ENCODE measurements around the gene PPIL4.
"Not testable (repeated sequence)": the region's sequence is repeated elsewhere in the genome, so short reads cannot be mapped to it uniquely, and the experiment has no call there.

Gene PPIL4

GRCh38 chr6:149474108-149474935 is 71.5 kb downstream of the PPIL4 start:
- no peak for ATAC-seq (replicated peaks; ENCODE audit: extremely low read depth, poor library complexity, severe bottlenecking)
- no peaks in the 10 kb centered on the region for H3K27me3 Mint-ChIP-seq
- H3K4me1 Mint-ChIP-seq: peaks cover 38% of the 10 kb centered on the region
- H3K36me3 Mint-ChIP-seq (ENCODE audit: insufficient read depth): peaks cover 27% of the 10 kb centered on the region
- no peak overlapping the region for H3K27ac Mint-ChIP-seq (ENCODE audit: low read depth)
- no peak overlapping the region for H3K4me3 Mint-ChIP-seq
- no peak for DNase-seq (ENCODE audit: low spot score in 2 of 2)
- no peaks in the 10 kb centered on the region for H3K9me3 Mint-ChIP-seq

GRCh38 chr6:149473080-149474052 is 72.5 kb downstream of the PPIL4 start:
- Mint-ChIP-seq H3K36me3 (ENCODE audit: insufficient read depth) (peaks cover 26% of the 10 kb centered on the region), H3K27me3 (no peaks in the 10 kb centered on the region), H3K27ac (ENCODE audit: low read depth) (no peak overlapping the region), H3K4me1 (peaks cover 34% of the 10 kb centered on the region), H3K9me3 (no peaks in the 10 kb centered on the region), H3K4me3 (no peak overlapping the region)
- no peak for DNase-seq (ENCODE audit: low spot score in 2 of 2)
- peak; percentile 44 for ATAC-seq (replicated peaks; ENCODE audit: extremely low read depth, poor library complexity, severe bottlenecking)

GRCh38 chr6:149472241-149472640 is 73.6 kb downstream of the PPIL4 start:
- H3K4me3 Mint-ChIP-seq: no peak overlapping the region
- peaks cover 40% of the 10 kb centered on the region for H3K4me1 Mint-ChIP-seq
- no peaks in the 10 kb centered on the region for H3K27me3 Mint-ChIP-seq
- DNase-seq (ENCODE audit: low spot score in 2 of 2): no peak
- no peaks in the 10 kb centered on the region for H3K9me3 Mint-ChIP-seq
- peaks cover 27% of the 10 kb centered on the region for H3K36me3 Mint-ChIP-seq (ENCODE audit: insufficient read depth)
- ATAC-seq (replicated peaks; ENCODE audit: extremely low read depth, poor library complexity, severe bottlenecking): no peak
- no peak overlapping the region for H3K27ac Mint-ChIP-seq (ENCODE audit: low read depth)

DNA sequence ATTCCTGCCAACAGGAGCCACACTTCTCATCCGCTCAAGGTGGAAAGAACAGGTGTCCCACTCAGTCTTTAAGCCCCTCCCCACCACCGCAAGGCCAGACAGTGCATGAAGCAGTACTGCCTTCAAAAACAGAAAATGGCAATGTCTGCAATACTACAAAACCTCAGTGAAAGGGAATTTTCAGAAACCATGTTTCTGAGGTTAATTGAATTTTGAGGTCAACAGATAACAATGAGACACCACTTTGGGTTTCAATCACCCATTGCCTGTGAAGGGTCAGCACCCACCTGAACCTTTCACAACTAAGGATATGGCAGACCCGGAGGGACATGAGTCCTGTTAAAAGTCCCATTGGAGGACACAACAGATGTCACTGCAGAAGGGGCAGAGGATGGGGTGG is 74.0 kb downstream of the PPIL4 start:
- H3K4me1 Mint-ChIP-seq: peaks cover 36% of the 10 kb centered on the region

DNA sequence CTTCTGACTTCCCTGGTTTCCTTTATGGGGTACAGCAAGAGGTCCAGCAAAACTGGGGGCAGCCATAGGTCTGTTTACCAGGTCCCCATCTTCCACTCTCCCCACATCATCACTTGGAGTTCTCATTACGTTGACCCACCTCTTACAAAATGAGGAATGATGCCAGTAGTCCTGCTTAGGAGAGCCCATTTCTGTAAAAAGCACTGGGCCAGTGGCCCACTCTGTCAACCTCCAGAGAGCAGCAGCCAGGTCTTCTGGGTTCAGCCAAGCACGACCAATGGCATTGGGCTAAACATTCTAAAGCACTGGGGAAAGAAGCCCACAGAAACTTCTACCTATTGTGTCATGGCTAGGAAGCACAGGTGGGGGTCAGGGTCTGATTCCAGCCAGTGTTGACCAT is 74.9 kb downstream of the PPIL4 start:
- Mint-ChIP-seq H3K27ac (ENCODE audit: low read depth) (peak overlapping the region; percentile 13), H3K4me3 (no peak overlapping the region), H3K27me3 (no peaks in the 10 kb centered on the region), H3K9me3 (no peaks in the 10 kb centered on the region), H3K36me3 (ENCODE audit: insufficient read depth) (peaks cover 23% of the 10 kb centered on the region), H3K4me1 (peaks cover 35% of the 10 kb centered on the region)
- DNase-seq (ENCODE audit: low spot score in 2 of 2): no peak
- ATAC-seq (replicated peaks; ENCODE audit: extremely low read depth, poor library complexity, severe bottlenecking): no peak

More for the DNA sequence above, 74.0 kb downstream of the PPIL4 start:
- DNase-seq (ENCODE audit: low spot score in 2 of 2) (no peak), ATAC-seq (replicated peaks; ENCODE audit: extremely low read depth, poor library complexity, severe bottlenecking) (no peak)
- no peaks in the 10 kb centered on the region for H3K9me3 Mint-ChIP-seq
- no peaks in the 10 kb centered on the region for H3K27me3 Mint-ChIP-seq
- peak overlapping the region; percentile 13 for H3K27ac Mint-ChIP-seq (ENCODE audit: low read depth)
- H3K4me3 Mint-ChIP-seq: no peak overlapping the region
- H3K36me3 Mint-ChIP-seq (ENCODE audit: insufficient read depth): peaks cover 26% of the 10 kb centered on the region

DNA sequence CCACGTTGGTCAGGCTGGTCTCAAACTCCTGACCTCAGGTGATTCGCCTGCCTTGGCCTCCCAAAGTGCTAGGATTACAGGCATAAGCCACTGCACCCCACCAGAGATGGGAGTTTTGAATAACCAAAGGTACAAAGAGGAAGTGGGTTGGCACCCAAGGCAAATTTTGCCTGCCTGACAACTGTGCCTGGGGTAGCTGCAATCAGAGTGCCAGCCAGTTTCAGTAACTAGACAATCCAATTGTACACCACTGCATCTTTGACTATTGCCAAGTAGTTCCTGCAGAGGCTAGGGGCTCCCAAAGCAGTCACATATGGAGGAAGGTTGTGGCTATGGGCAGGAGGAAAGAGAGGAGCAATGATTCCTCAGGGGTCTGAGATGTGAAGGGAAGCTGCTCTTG is 77.7 kb downstream of the PPIL4 start:
- peaks cover 23% of the 10 kb centered on the region for H3K36me3 Mint-ChIP-seq (ENCODE audit: insufficient read depth)
- ATAC-seq (replicated peaks; ENCODE audit: extremely low read depth, poor library complexity, severe bottlenecking) (no peak), DNase-seq (ENCODE audit: low spot score in 2 of 2) (no peak)
- H3K4me3 Mint-ChIP-seq: peak overlapping the region; percentile 9
- peaks cover 42% of the 10 kb centered on the region for H3K4me1 Mint-ChIP-seq
- no peaks in the 10 kb centered on the region for H3K9me3 Mint-ChIP-seq
- no peaks in the 10 kb centered on the region for H3K27me3 Mint-ChIP-seq
- H3K27ac Mint-ChIP-seq (ENCODE audit: low read depth): peak overlapping the region; percentile 29

DNA sequence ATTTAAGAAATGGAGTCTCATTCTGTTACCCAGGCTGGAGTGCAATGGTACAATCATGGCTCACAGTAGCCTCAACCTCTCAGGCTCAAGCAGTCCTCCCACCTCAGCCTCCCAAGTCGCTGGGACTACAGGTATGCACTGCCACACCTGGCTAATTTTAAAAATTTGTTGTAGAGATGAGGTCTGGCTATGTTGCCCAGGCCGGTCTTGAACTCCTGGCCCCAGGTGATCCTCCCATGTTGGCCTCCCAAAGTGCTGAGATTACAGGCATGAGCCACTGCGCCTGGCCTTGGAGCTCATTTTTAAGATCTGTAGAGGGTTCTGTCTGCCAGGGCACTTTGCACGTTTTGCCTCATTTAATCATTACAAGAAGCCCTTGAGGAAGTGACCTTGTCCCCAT is 78.6 kb downstream of the PPIL4 start:
- H3K4me3 Mint-ChIP-seq: no peak overlapping the region
- no peaks in the 10 kb centered on the region for H3K9me3 Mint-ChIP-seq
- DNase-seq (ENCODE audit: low spot score in 2 of 2): no peak
- H3K4me1 Mint-ChIP-seq: peaks cover 42% of the 10 kb centered on the region
- no peaks in the 10 kb centered on the region for H3K27me3 Mint-ChIP-seq
- no peak overlapping the region for H3K27ac Mint-ChIP-seq (ENCODE audit: low read depth)
- no peak for ATAC-seq (replicated peaks; ENCODE audit: extremely low read depth, poor library complexity, severe bottlenecking)
- peaks cover 31% of the 10 kb centered on the region for H3K36me3 Mint-ChIP-seq (ENCODE audit: insufficient read depth)

GRCh38 chr6:149464411-149464810 is 81.4 kb downstream of the PPIL4 start:
- Mint-ChIP-seq H3K4me1 (peaks cover 34% of the 10 kb centered on the region), H3K9me3 (no peaks in the 10 kb centered on the region), H3K4me3 (no peak overlapping the region), H3K27ac (ENCODE audit: low read depth) (peak overlapping the region; percentile 78), H3K27me3 (no peaks in the 10 kb centered on the region), H3K36me3 (ENCODE audit: insufficient read depth) (peaks cover 40% of the 10 kb centered on the region)
- ATAC-seq (replicated peaks; ENCODE audit: extremely low read depth, poor library complexity, severe bottlenecking) (no peak), DNase-seq (ENCODE audit: low spot score in 2 of 2) (no peak)

- H3K4me1 Mint-ChIP-seq: peaks cover 34% of the 10 kb centered on the region
- H3K27me3 Mint-ChIP-seq: no peaks in the 10 kb centered on the region
- DNase-seq (ENCODE audit: low spot score in 2 of 2) (no peak), ATAC-seq (replicated peaks; ENCODE audit: extremely low read depth, poor library complexity, severe bottlenecking) (no peak)
- H3K9me3 Mint-ChIP-seq: no peaks in the 10 kb centered on the region
- peak overlapping the region; percentile 78 for H3K27ac Mint-ChIP-seq (ENCODE audit: low read depth)
- peaks cover 46% of the 10 kb centered on the region for H3K36me3 Mint-ChIP-seq (ENCODE audit: insufficient read depth)
- H3K4me3 Mint-ChIP-seq: no peak overlapping the region
These were observed 82.1 kb downstream of the PPIL4 start for GRCh38 chr6:149463781-149464180.

DNA sequence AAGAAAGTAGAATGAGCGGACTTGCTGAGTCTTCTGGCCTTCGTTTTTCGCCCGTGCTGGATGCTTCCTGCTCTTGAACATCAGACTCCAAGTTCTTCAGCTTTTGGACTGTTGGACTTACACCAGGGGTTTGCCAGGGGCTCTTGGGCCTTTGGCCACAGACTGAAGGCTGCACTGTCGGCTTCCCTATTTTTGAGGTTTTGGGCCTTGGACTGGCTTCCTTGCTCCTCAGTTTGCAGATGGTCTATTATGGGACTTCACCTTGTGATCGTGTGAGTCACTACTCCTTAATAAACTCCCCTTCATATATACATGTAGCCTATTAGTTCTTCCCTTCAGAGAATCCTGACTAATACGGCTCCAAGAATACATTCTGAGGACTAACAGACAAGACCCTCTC is 83.1 kb downstream of the PPIL4 start:
- DNase-seq (ENCODE audit: low spot score in 2 of 2); ATAC-seq (replicated peaks; ENCODE audit: extremely low read depth, poor library complexity, severe bottlenecking); H3K27ac Mint-ChIP-seq (ENCODE audit: low read depth); H3K9me3 Mint-ChIP-seq; H3K4me3 Mint-ChIP-seq; H3K27me3 Mint-ChIP-seq: not testable (repeated sequence)
- peaks cover 23% of the 10 kb centered on the region for H3K4me1 Mint-ChIP-seq
- H3K36me3 Mint-ChIP-seq (ENCODE audit: insufficient read depth): peaks cover 49% of the 10 kb centered on the region

GRCh38 chr6:149461670-149462069 is 84.2 kb downstream of the PPIL4 start:
- peaks cover 19% of the 10 kb centered on the region for H3K4me1 Mint-ChIP-seq
- no peak overlapping the region for H3K4me3 Mint-ChIP-seq
- ATAC-seq (replicated peaks; ENCODE audit: extremely low read depth, poor library complexity, severe bottlenecking) (no peak), DNase-seq (ENCODE audit: low spot score in 2 of 2) (no peak)
- H3K9me3 Mint-ChIP-seq: no peaks in the 10 kb centered on the region
- H3K36me3 Mint-ChIP-seq (ENCODE audit: insufficient read depth): peaks cover 48% of the 10 kb centered on the region
- H3K27me3 Mint-ChIP-seq: no peaks in the 10 kb centered on the region
- no peak overlapping the region for H3K27ac Mint-ChIP-seq (ENCODE audit: low read depth)

DNA sequence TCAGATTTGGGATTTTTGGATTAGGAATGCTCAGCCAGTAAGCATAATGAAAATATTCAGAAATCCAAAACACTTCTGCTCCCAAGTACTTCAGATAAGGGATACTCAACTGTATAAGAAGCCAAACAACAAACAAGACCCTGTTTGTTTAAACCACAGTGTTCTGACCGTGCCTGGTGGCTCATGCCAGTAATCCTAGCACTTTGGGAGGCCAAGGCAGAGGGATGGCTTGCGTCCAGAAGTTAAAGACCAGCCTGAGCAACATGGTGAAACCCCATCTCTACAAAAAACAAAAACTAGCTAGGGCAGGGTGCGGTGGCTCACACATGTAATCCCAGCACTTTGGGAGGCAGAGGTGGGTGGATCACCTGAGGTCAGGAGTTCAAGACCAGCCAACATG is 85.6 kb downstream of the PPIL4 start:
- not testable (repeated sequence) for H3K27me3 Mint-ChIP-seq; H3K9me3 Mint-ChIP-seq; DNase-seq (ENCODE audit: low spot score in 2 of 2); ATAC-seq (replicated peaks; ENCODE audit: extremely low read depth, poor library complexity, severe bottlenecking); H3K4me3 Mint-ChIP-seq
- H3K4me1 Mint-ChIP-seq: peaks cover 19% of the 10 kb centered on the region
- peak overlapping the region; percentile 68 for H3K27ac Mint-ChIP-seq (ENCODE audit: low read depth)
- H3K36me3 Mint-ChIP-seq (ENCODE audit: insufficient read depth): peaks cover 52% of the 10 kb centered on the region

All from central memory CD8-positive, alpha-beta T cell (primary cell).